AG09319 (cell line): ENCODE measurements around the gene ARID1A.

ENCODE experiments used
- DNase-seq: peaks from one replicate; pipeline ENCODE4 v3.0.0-alpha.2; 2010; ENCODE audit warnings: low read depth; ENCODE audit errors: extremely low read depth
- TF ChIP-seq, protein P1 (sequence below): IDR thresholded peaks from 2 replicates; pipeline ENCODE4 v1.5.1; 2011; ENCODE audit warnings: low read depth, mild to moderate bottlenecking, inconsistent platforms, low read length, moderate library complexity

ARID1A gene

GRCh38 chr1:26706315-26706714 lies 10.5 kb downstream of the ARID1A start:
- TF ChIP-seq, protein P1, sequence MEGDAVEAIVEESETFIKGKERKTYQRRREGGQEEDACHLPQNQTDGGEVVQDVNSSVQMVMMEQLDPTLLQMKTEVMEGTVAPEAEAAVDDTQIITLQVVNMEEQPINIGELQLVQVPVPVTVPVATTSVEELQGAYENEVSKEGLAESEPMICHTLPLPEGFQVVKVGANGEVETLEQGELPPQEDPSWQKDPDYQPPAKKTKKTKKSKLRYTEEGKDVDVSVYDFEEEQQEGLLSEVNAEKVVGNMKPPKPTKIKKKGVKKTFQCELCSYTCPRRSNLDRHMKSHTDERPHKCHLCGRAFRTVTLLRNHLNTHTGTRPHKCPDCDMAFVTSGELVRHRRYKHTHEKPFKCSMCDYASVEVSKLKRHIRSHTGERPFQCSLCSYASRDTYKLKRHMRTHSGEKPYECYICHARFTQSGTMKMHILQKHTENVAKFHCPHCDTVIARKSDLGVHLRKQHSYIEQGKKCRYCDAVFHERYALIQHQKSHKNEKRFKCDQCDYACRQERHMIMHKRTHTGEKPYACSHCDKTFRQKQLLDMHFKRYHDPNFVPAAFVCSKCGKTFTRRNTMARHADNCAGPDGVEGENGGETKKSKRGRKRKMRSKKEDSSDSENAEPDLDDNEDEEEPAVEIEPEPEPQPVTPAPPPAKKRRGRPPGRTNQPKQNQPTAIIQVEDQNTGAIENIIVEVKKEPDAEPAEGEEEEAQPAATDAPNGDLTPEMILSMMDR: no peak
- no peak for DNase-seq

DNA sequence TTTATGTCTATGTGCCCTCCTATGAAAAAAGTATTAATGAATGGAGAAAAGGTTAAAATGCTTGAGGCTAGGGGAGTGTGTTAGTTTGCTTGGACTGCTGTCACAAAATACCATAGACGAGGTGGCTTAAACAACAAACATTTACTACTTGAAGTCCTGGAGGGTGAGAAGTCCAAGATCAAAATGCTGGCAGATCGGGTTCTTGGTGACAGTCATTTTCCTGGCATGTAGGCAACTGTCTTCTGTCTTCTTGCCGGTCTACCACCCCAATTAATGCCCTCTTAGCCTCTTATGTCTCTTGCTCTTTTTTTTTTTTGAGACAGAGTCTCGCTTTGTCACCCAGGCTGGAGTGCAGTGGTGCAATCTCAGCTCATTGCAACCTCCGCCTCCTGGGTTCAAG lies 15.0 kb downstream of the ARID1A start:
- no peak for DNase-seq
- TF ChIP-seq, protein P1: no peak

DNA sequence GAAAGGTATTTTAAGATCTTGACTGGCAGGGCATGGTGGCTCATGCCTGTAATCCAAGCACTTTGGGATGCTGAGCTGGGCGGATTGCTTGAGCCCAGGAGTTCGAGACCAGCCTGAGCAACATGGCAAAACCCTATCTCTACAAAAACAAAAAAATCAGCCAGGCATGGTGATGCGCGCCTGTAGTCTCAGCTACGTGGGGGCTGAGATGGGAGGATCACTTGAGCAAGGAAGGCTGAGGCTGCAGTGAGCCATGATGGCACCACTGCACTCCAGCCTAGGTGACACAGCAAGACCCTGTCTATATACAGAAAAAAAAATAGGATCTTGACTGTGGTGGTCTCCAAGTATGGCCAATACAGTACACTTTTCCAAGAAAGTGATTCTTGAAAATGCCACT lies 16.0 kb downstream of the ARID1A start:
- TF ChIP-seq, protein P1: no peak
- no peak for DNase-seq

GRCh38 chr1:26717017-26717491 lies 21.2 kb downstream of the ARID1A start:
- no peak for DNase-seq
- TF ChIP-seq, protein P1: no peak

DNA sequence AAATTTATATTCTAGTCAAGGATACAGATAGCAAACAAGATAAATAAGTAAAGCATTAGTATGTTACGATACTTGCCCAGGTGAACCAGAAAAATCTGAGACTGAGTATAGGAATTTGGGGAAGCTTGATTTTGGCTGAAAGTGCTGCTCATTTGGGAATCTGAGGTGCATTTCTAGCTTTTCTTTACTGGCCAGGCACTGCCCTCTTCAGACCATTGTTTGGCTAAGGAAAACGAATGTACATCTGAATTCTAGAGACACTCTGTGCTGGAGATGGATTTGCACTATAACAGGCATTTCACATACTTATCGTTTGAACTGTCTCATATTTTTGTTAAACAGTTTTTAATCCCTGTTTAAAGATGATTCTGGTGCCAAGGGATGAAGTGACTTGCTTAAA lies 23.4 kb downstream of the ARID1A start:
- DNase-seq: no peak
- TF ChIP-seq, protein P1: no peak

DNA sequence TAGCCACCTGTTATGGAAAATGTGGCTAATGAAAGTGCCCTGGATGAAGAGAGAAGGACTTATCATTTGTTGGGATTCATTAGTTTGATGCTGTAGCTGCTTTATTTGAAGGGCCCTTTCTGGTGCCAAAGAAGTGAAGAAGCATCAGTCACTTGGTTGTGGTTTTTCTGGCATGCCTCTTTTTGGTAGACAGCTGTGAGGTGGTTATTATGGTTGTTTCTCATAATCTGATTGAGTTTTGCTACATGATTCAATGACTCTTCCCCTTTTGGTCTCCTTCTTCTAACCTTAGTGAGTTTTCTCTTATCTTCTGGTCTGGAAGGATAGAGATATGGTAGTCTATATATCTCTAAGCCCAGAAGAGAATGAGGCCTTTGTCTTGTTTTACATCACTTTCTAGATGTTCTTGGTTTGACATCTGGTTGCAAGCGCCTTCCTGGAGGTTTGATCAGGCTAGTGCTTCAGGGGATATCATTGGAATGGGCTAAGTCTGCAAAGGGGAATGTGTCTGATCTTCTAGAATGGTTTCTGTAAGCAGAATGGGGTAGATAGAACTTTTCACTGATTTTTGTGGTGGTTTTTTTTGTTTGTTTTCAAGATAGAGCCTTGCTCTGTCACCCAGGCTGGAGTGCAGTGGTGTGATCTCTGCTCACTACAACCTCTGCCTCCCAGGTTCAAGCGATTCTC lies 26.0 kb downstream of the ARID1A start:
- DNase-seq: no peak
- TF ChIP-seq, protein P1: no peak

DNA sequence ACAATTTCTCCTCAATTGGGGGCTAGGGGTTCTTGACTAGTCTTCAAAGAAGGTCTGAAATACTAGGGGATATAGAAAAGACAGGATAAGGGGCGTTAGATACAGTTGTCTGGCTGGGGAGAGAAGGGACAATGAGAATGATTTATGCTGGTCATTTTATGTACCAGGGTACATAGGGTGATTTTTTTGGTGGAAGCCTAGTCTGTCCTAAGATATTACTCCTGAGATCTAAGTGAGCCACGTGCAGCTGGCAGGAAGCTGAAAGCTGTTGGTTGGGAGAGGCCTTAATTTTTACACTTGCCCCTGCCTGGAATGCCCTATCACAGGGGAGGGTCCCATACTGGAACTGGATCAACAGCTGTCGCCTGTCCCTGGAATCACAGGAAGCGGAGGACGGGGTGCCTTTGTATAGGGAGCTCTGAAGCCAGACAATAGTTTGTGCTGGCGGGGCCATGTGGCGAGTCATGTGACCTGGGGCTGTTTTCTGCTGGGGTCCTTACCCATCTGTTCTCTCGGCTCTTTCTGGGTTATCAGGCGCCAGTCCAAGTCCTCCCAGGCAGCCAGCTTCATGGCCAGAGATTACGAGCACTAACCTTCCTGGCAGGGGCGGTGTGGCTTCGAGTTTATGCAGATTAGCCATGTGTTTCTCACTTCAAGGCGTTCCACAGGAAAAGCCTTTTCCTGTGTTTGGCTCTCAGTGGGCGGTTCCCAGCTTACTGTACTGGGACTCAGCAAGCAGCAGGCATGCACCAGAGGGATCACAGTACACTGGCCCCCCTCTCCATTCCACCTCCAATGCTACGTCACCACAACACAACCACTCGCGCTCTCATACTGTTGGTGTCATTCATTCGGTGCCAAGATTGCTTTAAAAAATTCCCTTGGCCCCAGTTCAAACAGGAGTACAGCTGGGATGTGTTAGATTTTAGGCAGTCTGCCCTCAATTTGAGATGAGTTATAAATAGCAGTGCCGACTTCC lies 27.5 kb downstream of the ARID1A start:
- TF ChIP-seq, protein P1: no peak
- DNase-seq: peak; percentile 98
